Measurements from ENCODE around the gene SLC19A1.
A peak's percentile ranks its signal among the peaks of the same experiment; 100 is the strongest.

Gene SLC19A1

GRCh38 chr21:45545691-45546531 is 3.7 kb upstream of the SLC19A1 start:
- H3K27me3 Mint-ChIP-seq, result no peaks in the 10 kb centered on the region
- H3K36me3 Mint-ChIP-seq (ENCODE audit: low read depth), result peaks cover 2% of the 10 kb centered on the region
- peaks cover 18% of the 10 kb centered on the region for H3K4me1 Mint-ChIP-seq
- ATAC-seq (no peak), DNase-seq (no peak)
- H3K27ac Mint-ChIP-seq, result no peak overlapping the region
- no peak overlapping the region for H3K4me3 Mint-ChIP-seq
- H3K9me3 Mint-ChIP-seq, result no peaks in the 10 kb centered on the region

DNA sequence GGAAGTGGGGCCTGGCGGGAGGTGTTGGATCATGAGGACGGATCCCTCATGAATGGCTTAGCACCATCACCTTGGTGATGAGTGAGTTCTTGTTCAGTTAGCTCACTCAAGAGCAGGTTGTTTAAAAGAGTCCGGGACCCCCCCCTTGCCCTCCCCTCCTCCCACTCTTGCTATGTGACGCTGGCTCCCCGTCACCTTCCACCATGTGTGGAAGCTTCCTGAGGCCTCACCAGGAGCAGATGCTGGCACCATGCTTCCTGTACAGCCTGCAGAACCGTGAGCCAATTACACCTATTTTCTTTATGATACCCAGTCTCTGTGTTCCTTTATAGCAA is 3.0 kb upstream of the SLC19A1 start:
- Mint-ChIP-seq H3K27me3 (no peaks in the 10 kb centered on the region), H3K4me3 (no peak overlapping the region), H3K27ac (no peak overlapping the region), H3K4me1 (peaks cover 18% of the 10 kb centered on the region), H3K36me3 (ENCODE audit: low read depth) (peaks cover 5% of the 10 kb centered on the region), H3K9me3 (no peaks in the 10 kb centered on the region)
- no peak for DNase-seq
- ATAC-seq, result no peak

DNA sequence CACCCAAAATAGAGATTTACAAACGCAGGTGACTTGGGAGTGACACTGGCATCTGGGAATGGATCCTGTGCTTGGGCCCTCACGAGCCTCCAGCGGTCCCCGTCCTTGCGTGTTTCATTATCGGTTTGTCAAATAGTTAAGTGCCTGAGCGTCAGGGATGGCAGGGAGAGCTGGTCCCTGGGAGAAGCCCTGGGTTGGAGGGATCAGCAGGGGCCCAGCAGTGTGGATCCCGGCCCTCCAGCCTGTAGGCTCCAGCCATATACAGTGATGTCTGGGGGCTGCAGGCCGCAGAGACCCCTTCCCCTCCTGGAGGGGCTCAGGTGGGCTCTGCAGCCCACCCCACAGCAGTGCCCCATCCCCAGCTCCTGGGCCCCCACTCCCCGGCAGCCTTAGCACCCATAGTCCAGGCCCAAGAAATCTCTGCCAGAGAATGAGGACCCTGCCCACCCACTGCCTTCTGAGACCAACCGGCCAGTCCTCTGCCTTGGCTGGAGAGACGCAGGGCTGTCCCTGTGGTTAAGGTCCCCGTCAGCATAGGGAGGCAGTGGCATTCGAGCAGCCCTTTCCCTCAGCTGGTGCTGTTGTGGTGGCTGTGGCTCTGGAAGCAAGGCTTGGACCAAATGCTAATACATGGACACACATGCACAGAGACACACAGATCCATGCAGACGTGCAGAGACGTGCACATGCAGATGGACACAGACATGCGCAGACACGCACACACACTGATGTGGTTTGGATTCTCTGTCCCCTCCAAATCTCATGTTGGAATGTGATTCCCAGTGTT is 2.4 kb upstream of the SLC19A1 start:
- peaks cover 8% of the 10 kb centered on the region for H3K36me3 Mint-ChIP-seq (ENCODE audit: low read depth)
- ATAC-seq (no peak), DNase-seq (no peak)
- peaks cover 20% of the 10 kb centered on the region for H3K4me1 Mint-ChIP-seq
- H3K4me3 Mint-ChIP-seq, result no peak overlapping the region
- H3K27ac Mint-ChIP-seq, result no peak overlapping the region
- no peaks in the 10 kb centered on the region for H3K9me3 Mint-ChIP-seq
- no peaks in the 10 kb centered on the region for H3K27me3 Mint-ChIP-seq

- Mint-ChIP-seq H3K9me3 (no peaks in the 10 kb centered on the region), H3K36me3 (ENCODE audit: low read depth) (peaks cover 8% of the 10 kb centered on the region), H3K4me1 (peaks cover 18% of the 10 kb centered on the region), H3K27me3 (no peaks in the 10 kb centered on the region), H3K4me3 (peak overlapping the region; percentile 61), H3K27ac (peak overlapping the region; percentile 49)
- DNase-seq, result no peak
- no peak for ATAC-seq
These were observed 1.6 kb upstream of the SLC19A1 start for GRCh38 chr21:45543710-45544448.

- ATAC-seq, result no peak
- H3K4me1 Mint-ChIP-seq, result peaks cover 18% of the 10 kb centered on the region
- peak; percentile 10 for DNase-seq
- H3K4me3 Mint-ChIP-seq, result peak overlapping the region; percentile 61
- no peaks in the 10 kb centered on the region for H3K9me3 Mint-ChIP-seq
- H3K27ac Mint-ChIP-seq, result peak overlapping the region; percentile 49
- H3K27me3 Mint-ChIP-seq, result no peaks in the 10 kb centered on the region
- peaks cover 8% of the 10 kb centered on the region for H3K36me3 Mint-ChIP-seq (ENCODE audit: low read depth)
These were observed 1.1 kb upstream of the SLC19A1 start for GRCh38 chr21:45543371-45543709.

DNA sequence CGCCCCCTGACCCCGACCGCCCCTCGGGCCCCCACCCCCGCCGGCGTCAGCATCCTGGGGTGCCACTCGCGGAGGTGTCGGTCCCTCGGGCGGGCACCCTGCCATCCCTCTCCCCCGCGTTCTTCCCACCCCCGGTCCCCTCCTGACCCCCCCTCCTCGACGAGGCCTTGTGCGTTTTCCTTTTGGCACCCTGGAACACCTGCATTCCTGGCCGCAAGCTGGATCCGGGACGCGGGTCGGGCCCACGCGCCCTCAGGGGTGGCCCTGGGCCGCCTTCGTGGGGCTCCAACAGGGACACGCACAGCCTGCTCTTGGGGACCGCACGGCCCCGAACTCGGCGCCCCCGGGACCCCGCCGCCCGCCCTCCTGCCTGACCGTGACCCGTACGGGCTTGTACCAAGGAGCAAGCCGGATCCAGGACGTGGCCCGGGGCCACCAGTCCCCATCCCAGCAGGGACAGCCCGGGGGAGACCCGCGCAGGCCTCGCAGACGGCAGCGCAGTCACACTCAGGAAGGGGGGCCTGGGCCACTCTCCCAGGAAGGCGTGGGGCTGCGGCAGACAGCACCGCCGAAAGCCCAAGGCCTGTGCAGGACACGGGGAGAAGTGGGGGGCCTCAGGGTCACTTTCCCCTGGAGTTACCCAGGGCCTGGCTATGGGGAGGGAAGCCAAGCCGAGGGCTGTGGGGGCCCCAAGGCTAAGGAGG is 579 bp upstream of the SLC19A1 start:
- peaks cover 10% of the 10 kb centered on the region for H3K36me3 Mint-ChIP-seq (ENCODE audit: low read depth)
- no peak overlapping the region for H3K27ac Mint-ChIP-seq
- H3K27me3 Mint-ChIP-seq, result no peaks in the 10 kb centered on the region
- H3K4me1 Mint-ChIP-seq, result peaks cover 18% of the 10 kb centered on the region
- H3K4me3 Mint-ChIP-seq, result peak overlapping the region; percentile 61
- ATAC-seq, result no peak
- peak; percentile 18 for DNase-seq
- H3K9me3 Mint-ChIP-seq, result no peaks in the 10 kb centered on the region

DNA sequence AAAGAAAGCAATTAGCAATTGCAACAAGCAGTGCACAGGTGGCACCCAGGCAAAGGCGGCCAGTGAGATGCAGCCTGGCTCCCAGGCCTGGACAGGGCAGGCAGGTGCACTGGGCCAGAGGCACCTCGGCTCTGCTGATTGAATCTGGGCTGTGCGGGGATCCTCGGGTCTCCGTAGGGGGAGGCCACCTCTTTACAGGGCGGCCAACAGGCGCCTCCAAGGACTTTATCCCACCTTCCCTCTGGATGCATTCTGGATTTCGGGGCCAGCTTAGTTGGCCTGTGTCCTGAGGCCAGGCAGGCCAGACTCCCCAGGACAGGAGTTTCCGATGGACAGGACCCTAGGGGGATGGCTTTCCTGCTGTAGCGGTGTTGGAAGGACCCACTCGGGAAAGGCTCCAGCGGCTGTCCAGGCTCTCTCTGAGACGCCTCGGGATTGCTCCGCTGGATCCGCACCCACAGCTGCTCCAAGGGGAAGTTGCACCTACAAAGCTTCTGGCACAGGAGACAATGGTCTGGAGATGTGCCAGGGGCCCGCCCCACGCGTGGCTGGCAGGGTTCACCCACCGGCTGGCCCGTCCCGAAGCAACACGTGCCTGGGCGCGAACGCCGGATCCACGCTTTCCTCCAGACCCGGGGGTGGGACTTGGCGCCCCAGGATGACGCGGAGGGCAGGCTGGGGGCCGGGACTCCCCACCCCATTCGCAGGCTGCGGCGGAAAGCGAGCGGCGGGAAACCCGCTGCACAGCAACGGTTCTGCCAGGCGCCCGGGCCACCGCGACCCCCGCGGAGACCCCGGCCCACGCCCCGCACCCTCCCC is 810 bp downstream of the SLC19A1 start:
- H3K27me3 Mint-ChIP-seq, result no peaks in the 10 kb centered on the region
- DNase-seq, result peak; percentile 85
- no peaks in the 10 kb centered on the region for H3K9me3 Mint-ChIP-seq
- H3K4me1 Mint-ChIP-seq, result peaks cover 18% of the 10 kb centered on the region
- peak; percentile 80 for ATAC-seq
- peak overlapping the region; percentile 88 for H3K27ac Mint-ChIP-seq
- peak overlapping the region; percentile 85 for H3K4me3 Mint-ChIP-seq
- H3K36me3 Mint-ChIP-seq (ENCODE audit: low read depth), result peaks cover 11% of the 10 kb centered on the region

- DNase-seq, result no peak
- Mint-ChIP-seq H3K4me1 (peaks cover 18% of the 10 kb centered on the region), H3K27ac (peak overlapping the region; percentile 88)
These were observed 1.7 kb downstream of the SLC19A1 start for GRCh38 chr21:45540601-45540970.

GRCh38 chr21:45539796-45540600 is 2.2 kb downstream of the SLC19A1 start:
- H3K36me3 Mint-ChIP-seq (ENCODE audit: low read depth), result peaks cover 19% of the 10 kb centered on the region
- DNase-seq, result no peak
- H3K4me1 Mint-ChIP-seq, result peaks cover 18% of the 10 kb centered on the region
- no peaks in the 10 kb centered on the region for H3K9me3 Mint-ChIP-seq
- peak overlapping the region; percentile 85 for H3K4me3 Mint-ChIP-seq
- H3K27me3 Mint-ChIP-seq, result no peaks in the 10 kb centered on the region
- H3K27ac Mint-ChIP-seq, result peak overlapping the region; percentile 88
- no peak for ATAC-seq

More at GRCh38 chr21:45540601-45540970, 1.7 kb downstream of the SLC19A1 start:
- H3K27me3 Mint-ChIP-seq, result no peaks in the 10 kb centered on the region
- H3K36me3 Mint-ChIP-seq (ENCODE audit: low read depth), result peaks cover 18% of the 10 kb centered on the region
- H3K4me3 Mint-ChIP-seq, result peak overlapping the region; percentile 85
- H3K9me3 Mint-ChIP-seq, result no peaks in the 10 kb centered on the region
- no peak for ATAC-seq

- ATAC-seq (no peak), DNase-seq (no peak)
- Mint-ChIP-seq H3K9me3 (no peaks in the 10 kb centered on the region), H3K36me3 (ENCODE audit: low read depth) (peaks cover 19% of the 10 kb centered on the region), H3K4me1 (peaks cover 18% of the 10 kb centered on the region), H3K4me3 (no peak overlapping the region), H3K27me3 (no peaks in the 10 kb centered on the region), H3K27ac (no peak overlapping the region)
These were observed 3.0 kb downstream of the SLC19A1 start for GRCh38 chr21:45539046-45539795.

DNA sequence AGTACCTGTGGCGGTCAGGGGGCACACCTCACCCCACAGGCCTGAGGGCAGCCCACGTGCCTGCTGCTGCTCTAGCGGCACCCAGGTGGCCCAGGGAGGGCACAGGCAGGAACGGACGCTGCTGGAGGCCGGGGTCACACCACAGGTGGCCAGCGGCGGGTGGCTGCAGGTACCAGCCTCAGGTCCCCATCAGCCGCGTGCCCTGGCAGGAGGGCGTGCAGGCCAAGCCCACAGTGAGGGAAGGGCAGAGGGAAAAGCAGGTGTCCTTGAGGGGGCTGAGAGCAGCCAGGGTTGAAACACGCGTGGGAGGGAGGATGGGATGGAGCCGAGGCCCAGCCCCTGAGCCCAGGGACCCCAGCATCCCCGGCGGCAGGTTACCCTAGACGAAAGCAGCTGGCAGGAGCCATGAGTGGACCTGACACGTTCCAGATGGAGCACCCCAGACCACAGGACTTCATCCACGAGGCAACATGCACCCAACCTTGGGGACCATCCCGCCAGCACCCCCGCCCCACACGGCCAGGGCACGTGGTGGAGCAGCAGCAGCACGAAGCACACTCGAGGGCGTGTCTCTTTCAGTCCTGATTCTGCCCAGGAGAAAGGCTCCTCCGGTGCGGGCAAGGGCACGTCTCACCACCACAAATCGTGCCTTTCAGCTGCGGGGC is 3.7 kb downstream of the SLC19A1 start:
- no peak overlapping the region for H3K27ac Mint-ChIP-seq
- no peaks in the 10 kb centered on the region for H3K27me3 Mint-ChIP-seq
- peaks cover 18% of the 10 kb centered on the region for H3K4me1 Mint-ChIP-seq

GRCh38 chr21:45537746-45538291 is 4.4 kb downstream of the SLC19A1 start:
- ATAC-seq, result no peak
- Mint-ChIP-seq H3K9me3 (no peaks in the 10 kb centered on the region), H3K4me3 (no peak overlapping the region), H3K36me3 (ENCODE audit: low read depth) (peaks cover 19% of the 10 kb centered on the region), H3K27ac (no peak overlapping the region), H3K4me1 (peaks cover 17% of the 10 kb centered on the region), H3K27me3 (no peaks in the 10 kb centered on the region)
- no peak for DNase-seq

More for the DNA sequence above, 3.7 kb downstream of the SLC19A1 start:
- Mint-ChIP-seq H3K9me3 (no peaks in the 10 kb centered on the region), H3K36me3 (ENCODE audit: low read depth) (peaks cover 19% of the 10 kb centered on the region), H3K4me3 (no peak overlapping the region)
- no peak for DNase-seq
- ATAC-seq, result no peak

Data from activated naive CD8-positive, alpha-beta T cell treated with anti-CD3 and anti-CD28 coated beads, Interleukin-2, amount 50 U/mL, for 24 hours (primary cell).